H9 (cell line): ENCODE measurements around the gene UFC1. TPM values are rescaled to one million over a fixed set of nuclear protein-coding genes. Genes with fewer than 3 reads are reported as not detected.

ENCODE experiments used
- DNase-seq: peaks from one replicate; pipeline ENCODE4 v3.0.0-alpha.2; 2017
- H2AFZ ChIP-seq: one replicate; pipeline ENCODE4 v1.6.1; 2013; ENCODE audit warnings: mild to moderate bottlenecking, low read length, control low read depth, moderate library complexity
- H2AK5ac ChIP-seq: 2 replicates; pipeline ENCODE4 v1.6.1; 2013; ENCODE audit warnings: low read length, control low read depth, mixed read lengths; ENCODE audit not compliant: insufficient read length
- H2BK120ac ChIP-seq: one replicate; pipeline ENCODE4 v1.6.1; 2013; ENCODE audit warnings: low read depth, mild to moderate bottlenecking, low read length, control low read depth, inconsistent platforms; ENCODE audit not compliant: poor library complexity, severe bottlenecking
- H2BK12ac ChIP-seq: 2 replicates; pipeline ENCODE4 v1.6.1; 2013; ENCODE audit warnings: low read length, control low read depth, mixed read lengths, low read depth; ENCODE audit not compliant: insufficient read length
- H2BK15ac ChIP-seq: 2 replicates; pipeline ENCODE4 v1.6.1; 2013; ENCODE audit warnings: low read depth, low read length, control low read depth
- H2BK20ac ChIP-seq: one replicate; pipeline ENCODE4 v1.6.1; 2013; ENCODE audit warnings: low read depth, mild to moderate bottlenecking, low read length, control low read depth, inconsistent platforms; ENCODE audit not compliant: poor library complexity, severe bottlenecking
- H2BK5ac ChIP-seq: 2 replicates; pipeline ENCODE4 v1.6.1; 2013; ENCODE audit warnings: low read length, control low read depth, mixed read lengths; ENCODE audit not compliant: insufficient read length
- H3K14ac ChIP-seq: 2 replicates; pipeline ENCODE4 v1.6.1; 2013; ENCODE audit warnings: low read length, control low read depth; ENCODE audit not compliant: insufficient read depth
- H3K18ac ChIP-seq: 2 replicates; pipeline ENCODE4 v1.6.1; 2013; ENCODE audit warnings: low read depth, mild to moderate bottlenecking, mixed read lengths, low read length, control low read depth; ENCODE audit not compliant: insufficient read length
- H3K23ac ChIP-seq: 2 replicates; pipeline ENCODE4 v1.6.1; 2013; ENCODE audit warnings: low read length, control low read depth, mixed read lengths, low read depth; ENCODE audit not compliant: insufficient read length
- H3K23me2 ChIP-seq: 2 replicates; pipeline ENCODE4 v1.6.1; 2013; ENCODE audit warnings: low read depth, mild to moderate bottlenecking, mixed read lengths, low read length, control low read depth; ENCODE audit not compliant: insufficient read length, poor library complexity, severe bottlenecking
- H3K27ac ChIP-seq: 2 replicates; pipeline ENCODE4 v1.5.1; 2013; ENCODE audit warnings: low read length, control low read depth, mixed read lengths, low read depth; ENCODE audit not compliant: insufficient read length
- H3K27me3 ChIP-seq: 2 replicates; pipeline ENCODE4 v1.6.1; 2013; ENCODE audit warnings: low read length, control low read depth, inconsistent platforms; ENCODE audit not compliant: insufficient read depth
- H3K4ac ChIP-seq: 2 replicates; pipeline ENCODE4 v1.6.1; 2013; ENCODE audit warnings: low read depth, mild to moderate bottlenecking, control low read depth, inconsistent platforms, low read length, moderate library complexity
- H3K4me1 ChIP-seq: 2 replicates; pipeline ENCODE4 v1.6.1; 2013; ENCODE audit warnings: low read length, control low read depth, inconsistent platforms; ENCODE audit not compliant: insufficient read depth
- H3K4me2 ChIP-seq: 2 replicates; pipeline ENCODE4 v1.6.1; 2013; ENCODE audit warnings: low read length, control low read depth, mixed read lengths; ENCODE audit not compliant: insufficient read length, insufficient read depth
- H3K56ac ChIP-seq: 2 replicates; pipeline ENCODE4 v1.6.1; 2013; ENCODE audit warnings: low read depth, mild to moderate bottlenecking, mixed read lengths, low read length, control low read depth; ENCODE audit not compliant: insufficient read length
- H3K79me1 ChIP-seq: 2 replicates; pipeline ENCODE4 v1.6.1; 2013; ENCODE audit warnings: low read depth, mild to moderate bottlenecking, moderate library complexity, low read length, control low read depth, inconsistent platforms; ENCODE audit not compliant: insufficient read depth, poor library complexity, severe bottlenecking
- H3K79me2 ChIP-seq: 2 replicates; pipeline ENCODE4 v1.6.1; 2013; ENCODE audit warnings: low read length, control low read depth, inconsistent platforms; ENCODE audit not compliant: insufficient read depth
- H3K9ac ChIP-seq: 2 replicates; pipeline ENCODE4 v1.6.1; 2013; ENCODE audit warnings: low read length, control low read depth, mixed read lengths; ENCODE audit not compliant: insufficient read length; ENCODE audit errors: extremely low read depth
- H3K9me3 ChIP-seq: one replicate; pipeline ENCODE4 v1.6.1; 2013; ENCODE audit warnings: low read depth, low read length, inconsistent platforms; ENCODE audit not compliant: control insufficient read depth
- H3T11ph ChIP-seq: one replicate; pipeline ENCODE4 v1.6.1; 2013; ENCODE audit warnings: mild to moderate bottlenecking, low read length, control low read depth, inconsistent platforms
- H4K20me1 ChIP-seq: one replicate; pipeline ENCODE4 v1.6.1; 2013; ENCODE audit not compliant: control insufficient read depth, insufficient read length, insufficient read depth
- H4K5ac ChIP-seq: 2 replicates; pipeline ENCODE4 v1.6.1; 2013; ENCODE audit warnings: low read depth, mild to moderate bottlenecking, mixed read lengths, low read length, control low read depth; ENCODE audit not compliant: insufficient read length
- H4K8ac ChIP-seq: replicated peaks from 2 replicates; pipeline ENCODE4 v1.6.1; 2013; ENCODE audit warnings: low read length, control low read depth, mixed read lengths, low read depth; ENCODE audit not compliant: insufficient read length
- H4K91ac ChIP-seq: 2 replicates; pipeline ENCODE4 v1.6.1; 2013; ENCODE audit warnings: low read depth, mild to moderate bottlenecking, moderate library complexity, mixed read lengths, low read length, control low read depth; ENCODE audit not compliant: insufficient read length
- H3K27ac Mint-ChIP-seq, 3 experiments: 2 replicates in 2 of 3; 3 replicates in 1 of 3; pipeline ENCODE4 v1.8.0; 2020 to 2021; ENCODE audit warnings: mixed read lengths in 3 of 3, mild to moderate bottlenecking in 1 of 3, moderate library complexity in 1 of 3
- H3K27me3 Mint-ChIP-seq: 2 replicates; pipeline ENCODE4 v1.8.0; 2021; ENCODE audit warnings: low read depth, mild to moderate bottlenecking, moderate library complexity, mixed read lengths
- H3K36me3 Mint-ChIP-seq, 3 experiments: 2 replicates in 2 of 3; 3 replicates in 1 of 3; pipeline ENCODE4 v1.8.0; 2020 to 2021; ENCODE audit warnings: low read depth in 3 of 3, mixed read lengths in 3 of 3; ENCODE audit not compliant: insufficient read depth in 1 of 3
- H3K4me1 Mint-ChIP-seq, 2 experiments: 2 replicates each; pipeline ENCODE4 v1.8.0; 2020; ENCODE audit warnings: mixed read lengths in 2 of 2
- H3K4me3 Mint-ChIP-seq, 2 experiments: 2 replicates in 1 of 2; 3 replicates in 1 of 2; pipeline ENCODE4 v1.8.0; 2020 to 2021; ENCODE audit warnings: mild to moderate bottlenecking in 2 of 2, mixed read lengths in 2 of 2, moderate library complexity in 1 of 2
- H3K9me3 Mint-ChIP-seq, 2 experiments: 2 replicates in 1 of 2; 3 replicates in 1 of 2; pipeline ENCODE4 v1.8.0; 2020; ENCODE audit warnings: mild to moderate bottlenecking in 2 of 2, mixed read lengths in 2 of 2, moderate library complexity in 1 of 2
- CTCF ChIP-seq: fragments of 200-600 bp; sonication (generic); conservative IDR thresholded peaks from 3 replicates; pipeline ENCODE4 v1.8.0; 2021; ENCODE audit warnings: antibody characterized with exemption, mild to moderate bottlenecking
- WGBS: extraction: QIAGEN DNeasy Blood & Tissue Kit; methylation state at CpG from one replicate; pipeline ENCODE4 v1.1.7; 2013; ENCODE audit warnings: missing lambda C conversion rate, low lambda C conversion rate, mixed read lengths; ENCODE audit not compliant: insufficient read length; ENCODE audit errors: extremely low coverage; 5-methylcytosine and 5-hydroxymethylcytosine counted together
- total RNA-seq: library from RNA; stranded (reverse); gene quantifications from 2 replicates; pipeline ENCODE4 v1.2.1, GENCODE V29; 2021

UFC1 gene
- total RNA-seq, 1 experiment from 2014 or later: 93.4 TPM

- Histone ChIP-seq H4K8ac (no peak overlapping the region), H3K23me2 (peaks cover 7% of the 10 kb centered on the region), H2BK5ac (no peak overlapping the region), H3K4me2 (peak overlapping the region; percentile 27), H3K79me1 (no peaks in the 10 kb centered on the region), H3T11ph (no peak overlapping the region), H4K5ac (no peak overlapping the region), H3K4ac (no peak overlapping the region), H3K27me3 (no peaks in the 10 kb centered on the region; the same call in 1 of the 2 replicates), H3K56ac (no peak overlapping the region), H3K9ac (no peak overlapping the region), H3K27ac (no peak overlapping the region), H3K23ac (no peak overlapping the region), H3K18ac (peak overlapping the region; percentile 3), H2AFZ (no peak overlapping the region), H2BK15ac (no peak overlapping the region), H3K4me1 (peaks cover 24% of the 10 kb centered on the region), H2BK12ac (no peak overlapping the region), H2AK5ac (no peak overlapping the region), H4K20me1 (no peaks in the 10 kb centered on the region), H3K79me2 (no peaks in the 10 kb centered on the region), H3K9me3 (no peaks in the 10 kb centered on the region), H4K91ac (no peak overlapping the region), H3K14ac (peak overlapping the region; percentile 13; the same call in 1 of the 2 replicates), H2BK120ac (no peak overlapping the region), H2BK20ac (no peak overlapping the region)
- TF ChIP-seq CTCF: 0 out of 3 replicates have a peak, but pooled peaks have one; percentile 32
- peaks cover 0 to 14% (median 6%) of the 10 kb centered on the region in 3 experiments; a peak in 5 of 7 replicates for H3K36me3 Mint-ChIP-seq
- H3K27ac Mint-ChIP-seq: peak overlapping the region; percentile 72 to 93 (median 85); a peak in 5 of 7 replicates
- H3K9me3 Mint-ChIP-seq: no peaks in the 10 kb centered on the region; a peak in 1 of 5 replicates
- peaks cover 57 to 64% of the 10 kb centered on the region in 2 experiments for H3K4me1 Mint-ChIP-seq
- WGBS: no CpG with 5 or more reads among the region's 20 CpGs
- H3K27me3 Mint-ChIP-seq: no peaks in the 10 kb centered on the region
- DNase-seq: peak; percentile 83
- peak overlapping the region; percentile 59 to 65 for H3K4me3 Mint-ChIP-seq
These were observed 44.6 kb downstream of the UFC1 start for GRCh38 chr1:161198194-161198896.
